Fibroblast of villous mesenchyme (primary cell): ENCODE results near the gene ITSN2. TPM values are rescaled to one million over a fixed set of nuclear protein-coding genes. Genes with fewer than 3 reads are reported as not detected.
A peak's percentile ranks its signal among the peaks of the same experiment; 100 is the strongest.

Experiments used
- DNase-seq: peaks from one replicate; pipeline ENCODE4 v3.0.0-alpha.2; 2010; ENCODE audit warnings: low read depth
- H3K4me3 ChIP-seq: 2 replicates; pipeline ENCODE4 v1.5.1; 2011; ENCODE audit warnings: low read depth, mild to moderate bottlenecking, low read length
- total RNA-seq: library from RNA; depleted of rRNA; stranded (reverse); fragments of >200 nt; gene quantifications from 2 replicates; pipeline ENCODE4 v1.2.3, GENCODE V29; 2012
- TF ChIP-seq, protein P1 (sequence below): IDR thresholded peaks from 2 replicates; pipeline ENCODE4 v1.5.1; 2012; ENCODE audit warnings: low read depth, mild to moderate bottlenecking, low read length; ENCODE audit not compliant: insufficient read depth

Gene ITSN2
- total RNA-seq, 1 donor = 35.8 TPM

DNA sequence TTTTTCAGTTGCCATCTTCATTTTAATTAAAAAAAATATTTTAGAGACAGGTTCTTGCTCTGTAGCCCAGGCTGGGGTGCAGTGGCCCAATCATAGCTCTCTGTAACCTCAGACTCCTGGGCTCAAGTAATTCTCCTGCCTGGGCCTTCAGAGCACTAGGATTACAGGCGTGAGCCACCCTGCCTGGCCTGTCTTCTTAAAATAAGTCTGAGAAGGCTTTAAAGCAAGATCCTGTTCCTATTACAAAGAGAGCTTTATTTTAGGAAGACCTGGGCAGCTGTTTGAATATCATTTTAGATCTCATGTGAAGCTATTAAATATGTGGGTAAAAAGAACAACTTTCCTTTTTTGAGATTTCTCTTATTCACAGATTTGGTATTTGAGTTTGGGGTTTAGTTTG is 184.0 kb downstream of the ITSN2 start:
- no peak overlapping the region for H3K4me3 ChIP-seq
- DNase-seq = no peak
- TF ChIP-seq, protein P1, sequence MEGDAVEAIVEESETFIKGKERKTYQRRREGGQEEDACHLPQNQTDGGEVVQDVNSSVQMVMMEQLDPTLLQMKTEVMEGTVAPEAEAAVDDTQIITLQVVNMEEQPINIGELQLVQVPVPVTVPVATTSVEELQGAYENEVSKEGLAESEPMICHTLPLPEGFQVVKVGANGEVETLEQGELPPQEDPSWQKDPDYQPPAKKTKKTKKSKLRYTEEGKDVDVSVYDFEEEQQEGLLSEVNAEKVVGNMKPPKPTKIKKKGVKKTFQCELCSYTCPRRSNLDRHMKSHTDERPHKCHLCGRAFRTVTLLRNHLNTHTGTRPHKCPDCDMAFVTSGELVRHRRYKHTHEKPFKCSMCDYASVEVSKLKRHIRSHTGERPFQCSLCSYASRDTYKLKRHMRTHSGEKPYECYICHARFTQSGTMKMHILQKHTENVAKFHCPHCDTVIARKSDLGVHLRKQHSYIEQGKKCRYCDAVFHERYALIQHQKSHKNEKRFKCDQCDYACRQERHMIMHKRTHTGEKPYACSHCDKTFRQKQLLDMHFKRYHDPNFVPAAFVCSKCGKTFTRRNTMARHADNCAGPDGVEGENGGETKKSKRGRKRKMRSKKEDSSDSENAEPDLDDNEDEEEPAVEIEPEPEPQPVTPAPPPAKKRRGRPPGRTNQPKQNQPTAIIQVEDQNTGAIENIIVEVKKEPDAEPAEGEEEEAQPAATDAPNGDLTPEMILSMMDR = no peak

DNA sequence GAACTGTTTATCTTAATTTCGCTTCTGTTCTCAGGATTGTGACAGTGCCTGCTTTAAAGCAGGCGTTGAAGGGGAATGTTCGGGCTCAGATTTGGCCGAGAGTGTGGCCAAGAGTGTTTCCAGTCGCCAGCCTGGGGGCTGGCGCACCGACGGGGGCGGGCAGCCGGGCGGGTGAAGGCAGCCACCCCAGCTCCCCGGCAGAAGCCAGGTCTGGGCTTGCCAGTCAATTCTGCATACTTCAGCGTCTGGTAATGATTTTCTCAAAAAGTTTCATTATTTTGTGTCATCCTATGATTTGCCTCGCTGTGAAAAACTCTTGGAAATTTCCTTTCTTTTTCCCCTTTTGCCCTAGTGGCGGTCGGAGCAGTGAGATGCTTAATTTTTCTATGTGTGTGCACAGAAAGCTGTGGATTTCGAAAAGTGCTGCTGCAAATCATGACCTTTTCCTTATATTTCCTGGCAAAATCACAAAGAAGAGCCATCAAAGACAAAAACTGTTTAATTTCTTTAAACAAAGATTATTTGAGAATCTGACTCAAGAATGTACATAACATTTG is 184.6 kb downstream of the ITSN2 start:
- TF ChIP-seq, protein P1 = no peak
- DNase-seq = no peak
- H3K4me3 ChIP-seq = no peak overlapping the region

DNA sequence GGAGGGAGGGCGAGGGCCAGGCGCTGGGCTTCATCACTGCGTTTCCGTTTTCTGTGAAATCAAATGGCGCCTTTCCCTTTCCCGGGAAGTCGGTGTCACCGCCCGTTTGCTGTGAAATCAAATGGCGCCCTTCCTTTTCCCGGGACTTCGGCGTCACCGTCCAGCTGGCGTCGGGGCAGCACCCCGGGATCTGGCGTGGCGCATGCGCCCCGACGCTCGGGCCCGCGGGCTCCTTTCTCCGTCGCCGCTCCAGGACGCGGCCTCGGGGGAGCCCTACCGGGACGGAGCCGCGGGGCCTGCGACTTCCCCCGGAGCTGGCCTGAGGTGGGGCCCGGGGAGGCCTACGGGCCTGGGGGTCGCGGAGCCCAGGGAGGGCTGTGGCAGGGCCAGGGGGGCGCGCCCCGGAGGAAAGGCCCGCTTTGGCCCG is 185.5 kb downstream of the ITSN2 start, which contains the start of gene FAM228A:
TSS of gene FAM228A (plus strand) at position 203 of the 427 bp plus-strand sequence. CDS start 428 bp downstream, outside the sequence.
- TF ChIP-seq, protein P1 = no peak
- no peak within 1 kb of the TSS for H3K4me3 ChIP-seq
- no peak for DNase-seq

DNA sequence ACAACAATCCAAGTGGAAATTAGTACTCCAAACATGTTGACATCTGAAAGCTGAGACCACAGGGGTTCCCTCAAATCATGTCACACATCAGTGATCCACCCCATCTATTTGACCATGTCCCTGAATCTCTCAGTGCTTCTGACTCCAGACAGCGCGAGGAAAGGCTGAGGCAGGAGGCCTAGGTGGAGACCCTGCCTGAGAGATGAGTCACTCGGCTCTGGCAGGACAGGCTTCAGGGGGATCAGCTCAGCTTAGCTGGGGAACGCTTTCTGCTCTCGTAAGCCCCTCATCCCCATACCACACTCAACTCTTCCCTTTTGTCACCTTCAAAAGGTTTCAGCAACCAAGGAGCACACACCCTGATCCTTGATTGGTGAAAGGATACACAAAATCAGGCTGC is 191.3 kb downstream of the ITSN2 start:
- TF ChIP-seq, protein P1 = no peak
- no peak for DNase-seq
- no peak overlapping the region for H3K4me3 ChIP-seq

DNA sequence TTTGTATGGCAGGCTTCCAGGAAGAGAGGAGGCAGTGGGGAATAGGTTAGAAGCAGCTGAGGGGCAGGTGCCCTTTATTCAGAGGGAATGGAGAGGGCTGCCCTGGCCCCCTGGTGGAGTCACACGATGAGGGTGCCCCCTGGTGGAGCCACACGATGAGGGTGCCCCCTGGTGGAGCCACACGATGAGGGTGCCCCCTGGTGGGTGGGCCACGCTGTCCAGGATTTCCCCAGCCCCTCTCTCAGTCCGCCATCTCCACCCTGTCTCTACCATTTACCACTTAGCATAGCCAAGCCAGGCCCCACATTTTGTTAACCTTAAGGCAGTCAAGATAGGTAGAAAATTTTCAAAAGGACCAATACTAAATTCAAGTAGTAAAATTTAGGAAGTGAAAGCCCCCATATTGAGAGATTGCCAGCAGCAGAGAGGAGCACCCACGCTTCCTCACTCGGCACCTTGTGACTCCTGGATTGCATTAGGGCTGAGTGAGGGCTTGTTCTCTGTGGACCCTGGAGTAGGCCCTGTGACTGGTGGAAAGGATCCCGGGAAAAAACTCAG is 195.8 kb downstream of the ITSN2 start:
- TF ChIP-seq, protein P1 = peak; percentile 75
- DNase-seq = peak; percentile 16
- H3K4me3 ChIP-seq = no peak overlapping the region

DNA sequence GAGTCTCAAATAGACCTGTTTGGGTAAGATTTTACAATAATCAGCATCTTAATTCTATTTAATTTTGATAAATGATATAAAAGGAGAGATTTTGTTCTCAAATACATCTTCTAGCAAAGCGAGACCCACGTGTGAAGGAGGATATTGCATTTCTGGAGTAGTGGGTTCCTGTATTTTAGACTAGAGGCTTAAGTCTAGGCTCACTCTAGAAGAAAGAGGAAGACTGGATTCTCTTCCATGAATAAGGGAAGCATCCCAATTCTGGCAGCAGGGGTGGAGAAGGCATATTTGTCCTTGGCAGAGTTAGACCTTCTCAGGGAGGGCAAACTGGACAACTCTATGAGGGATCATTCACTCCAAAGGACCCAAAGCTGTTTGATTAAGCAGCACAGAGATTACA is 196.7 kb downstream of the ITSN2 start:
- DNase-seq = no peak
- TF ChIP-seq, protein P1 = no peak
- no peak overlapping the region for H3K4me3 ChIP-seq

DNA sequence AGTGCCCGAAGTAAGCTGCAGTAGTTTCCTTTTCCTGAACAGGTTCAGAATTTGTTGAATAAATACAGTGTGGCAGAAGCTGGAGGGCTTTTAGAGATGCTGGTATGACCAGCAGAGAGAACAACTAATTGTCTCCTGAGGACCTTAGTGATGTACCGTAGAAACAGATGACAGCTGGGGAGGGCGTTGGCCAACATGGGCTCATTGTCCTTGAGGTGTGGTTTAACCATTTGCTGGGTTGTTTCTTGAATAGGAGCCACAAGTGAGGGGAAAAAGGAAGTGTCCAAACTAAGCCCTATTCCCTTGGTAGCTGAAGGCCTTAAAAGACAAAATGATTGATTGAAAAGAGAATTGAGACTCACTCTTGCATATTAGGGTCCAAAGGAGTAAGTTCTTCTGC is 197.2 kb downstream of the ITSN2 start:
- DNase-seq = no peak

More for the DNA sequence above, 197.2 kb downstream of the ITSN2 start:
- TF ChIP-seq, protein P1 = no peak
- no peak overlapping the region for H3K4me3 ChIP-seq
